Keratinocyte (primary cell): ENCODE data around the gene BCO1. TPM values are rescaled to one million over a fixed set of nuclear protein-coding genes. Genes with fewer than 3 reads are reported as not detected.

ENCODE experiments used
- DNase-seq: peaks from one replicate; pipeline ENCODE4 v3.0.0-alpha.2; 2011; ENCODE audit warnings: low read depth, missing footprints, low spot score
- FAIRE-seq: peaks from 2 replicates; lab custom pipeline; 2011; peaks lifted over from hg19 to GRCh38; lab: Jason Lieb, UNC
- H2AFZ ChIP-seq: 2 replicates; pipeline ENCODE4 v1.6.0; 2012; ENCODE audit warnings: low read length, control low read depth, inconsistent platforms; ENCODE audit not compliant: control insufficient read depth
- H3K27ac ChIP-seq: 2 replicates; pipeline ENCODE4 v1.5.1; 2011; ENCODE audit warnings: low read length; ENCODE audit not compliant: control insufficient read depth, insufficient read depth
- H3K27me3 ChIP-seq: 3 replicates; pipeline ENCODE4 v1.6.0; 2011; ENCODE audit warnings: low read length; ENCODE audit not compliant: control insufficient read depth, insufficient read depth; ENCODE audit errors: extremely low read depth
- H3K36me3 ChIP-seq, 2 experiments: 2 replicates in 1 of 2; 3 replicates in 1 of 2; pipeline ENCODE4 v1.5.1; 2011; ENCODE audit warnings: low read length in 2 of 2, mild to moderate bottlenecking in 1 of 2; ENCODE audit not compliant: control insufficient read depth in 2 of 2, insufficient read depth in 2 of 2; ENCODE audit errors: extremely low read depth in 1 of 2
- H3K4me1 ChIP-seq: 3 replicates; pipeline ENCODE4 v1.5.1; 2011; ENCODE audit warnings: low read length; ENCODE audit not compliant: control insufficient read depth, insufficient read depth; ENCODE audit errors: extremely low read depth
- H3K4me2 ChIP-seq: 3 replicates; pipeline ENCODE4 v1.6.0; 2011; ENCODE audit warnings: low read depth, low read length; ENCODE audit not compliant: control insufficient read depth, insufficient read depth; ENCODE audit errors: extremely low read depth
- H3K4me3 ChIP-seq, 3 experiments: fragments of 200-600 bp in 1 of 3; sonication (generic) in 1 of 3; 2 replicates in 2 of 3; 3 replicates in 1 of 3; pipeline ENCODE4 v1.5.1; 2011 to 2016; ENCODE audit warnings: low read length in 3 of 3, mild to moderate bottlenecking in 3 of 3, control low read depth in 2 of 3, inconsistent platforms in 1 of 3, low read depth in 1 of 3, mixed read lengths in 1 of 3, mixed run types in 1 of 3, moderate library complexity in 1 of 3; ENCODE audit not compliant: control insufficient read depth in 2 of 3, insufficient read depth in 2 of 3; ENCODE audit errors: extremely low read depth in 1 of 3
- H3K79me2 ChIP-seq: 2 replicates; pipeline ENCODE4 v1.6.0; 2012; ENCODE audit warnings: low read length; ENCODE audit not compliant: control insufficient read depth, insufficient read depth
- H3K9ac ChIP-seq: 3 replicates; pipeline ENCODE4 v1.6.0; 2011; ENCODE audit warnings: low read length; ENCODE audit not compliant: control insufficient read depth, insufficient read depth; ENCODE audit errors: extremely low read depth
- H3K9me1 ChIP-seq: 3 replicates; pipeline ENCODE4 v1.6.0; 2011; ENCODE audit warnings: low read length; ENCODE audit not compliant: control insufficient read depth, insufficient read depth; ENCODE audit errors: extremely low read depth
- H3K9me3 ChIP-seq: 2 replicates; pipeline ENCODE4 v1.5.1; 2012; ENCODE audit warnings: low read depth, low read length; ENCODE audit not compliant: control insufficient read depth
- H4K20me1 ChIP-seq: 3 replicates; pipeline ENCODE4 v1.6.0; 2011; ENCODE audit warnings: low read length; ENCODE audit not compliant: control insufficient read depth, insufficient read depth; ENCODE audit errors: extremely low read depth
- EZH2 ChIP-seq: IDR thresholded peaks from one replicate; pipeline ENCODE4 v1.6.1; 2012; ENCODE audit warnings: inconsistent platforms, mild to moderate bottlenecking, low read length, moderate library complexity
- dilution Hi-C: fragments of 300-500 bp; cut with MboI; formaldehyde crosslinking; loops from one replicate; pipeline ENCODE4 v1.7.0; 2020; ENCODE audit warnings: low sequenced_read_pairs; ENCODE audit not compliant: extremely low pct_ligation_motif_present
- polyA plus RNA-seq, 5 experiments: library from polyadenylated mRNA; depleted of rRNA in 3 of 5; stranded (reverse) in 3 of 5; stranded (forward) in 1 of 5; unstranded in 1 of 5; fragments of >200 nt; gene quantifications; 1 replicate in 1 of 5; 2 replicates in 3 of 5; 3 replicates in 1 of 5; pipeline versions ENCODE4 v1.2.1 to v1.2.3, GENCODE V29; 2011 to 2012; ENCODE audit warnings: missing spikeins in 2 of 5, low read depth in 1 of 5, low replicate concordance in 1 of 5
- TF ChIP-seq, protein P1 (sequence below), 3 experiments: IDR thresholded peaks in 1 of 3; conservative IDR thresholded peaks in 1 of 3; optimal IDR thresholded peaks in 1 of 3; 2 replicates in 2 of 3; 3 replicates in 1 of 3; pipeline versions ENCODE3 to v1.5.1; 2011; ENCODE audit warnings: low read length in 3 of 3, mild to moderate bottlenecking in 3 of 3, moderate library complexity in 2 of 3, control low read depth in 1 of 3, inconsistent platforms in 1 of 3; ENCODE audit not compliant: insufficient read depth in 2 of 3; ENCODE audit errors: extremely low read depth in 1 of 3

Gene BCO1
- polyA plus RNA-seq, 1 donor (not counting 4 experiments of a cell fraction or from before 2014, with no cell fraction given) = 0.07 TPM

DNA sequence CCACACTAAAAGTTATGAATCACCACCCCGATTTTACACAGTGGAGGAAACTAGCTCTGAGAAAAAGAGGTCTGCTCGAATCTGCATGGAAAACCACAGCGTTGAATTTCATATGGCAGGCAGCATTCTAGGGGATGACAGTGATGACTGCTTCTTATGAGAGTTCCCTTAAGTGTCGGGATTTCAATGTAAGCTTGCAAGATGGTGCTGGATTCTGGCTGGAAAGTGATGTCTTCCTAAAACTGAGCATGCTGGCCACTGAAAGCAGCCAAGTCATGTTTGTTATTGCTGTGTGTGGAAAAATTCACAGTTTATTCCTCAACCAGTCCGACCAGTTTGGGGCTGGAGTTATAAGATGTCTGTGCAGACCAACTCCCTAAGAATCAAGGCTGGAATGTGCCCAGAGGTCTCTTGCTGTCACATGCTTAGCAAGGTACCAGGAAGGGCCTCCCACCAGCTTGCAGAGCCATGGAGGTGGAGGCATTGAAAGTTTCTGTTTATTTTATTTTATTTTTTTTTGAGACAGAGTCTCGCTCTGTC lies 39.1 kb downstream of the BCO1 start:
- no peaks in the 10 kb centered on the region for H3K36me3 ChIP-seq
- H3K27ac ChIP-seq = no peak overlapping the region
- no peaks in the 10 kb centered on the region for H3K79me2 ChIP-seq
- peaks cover 7% of the 10 kb centered on the region for H3K4me1 ChIP-seq
- TF ChIP-seq EZH2 = no peak
- TF ChIP-seq, protein P1, sequence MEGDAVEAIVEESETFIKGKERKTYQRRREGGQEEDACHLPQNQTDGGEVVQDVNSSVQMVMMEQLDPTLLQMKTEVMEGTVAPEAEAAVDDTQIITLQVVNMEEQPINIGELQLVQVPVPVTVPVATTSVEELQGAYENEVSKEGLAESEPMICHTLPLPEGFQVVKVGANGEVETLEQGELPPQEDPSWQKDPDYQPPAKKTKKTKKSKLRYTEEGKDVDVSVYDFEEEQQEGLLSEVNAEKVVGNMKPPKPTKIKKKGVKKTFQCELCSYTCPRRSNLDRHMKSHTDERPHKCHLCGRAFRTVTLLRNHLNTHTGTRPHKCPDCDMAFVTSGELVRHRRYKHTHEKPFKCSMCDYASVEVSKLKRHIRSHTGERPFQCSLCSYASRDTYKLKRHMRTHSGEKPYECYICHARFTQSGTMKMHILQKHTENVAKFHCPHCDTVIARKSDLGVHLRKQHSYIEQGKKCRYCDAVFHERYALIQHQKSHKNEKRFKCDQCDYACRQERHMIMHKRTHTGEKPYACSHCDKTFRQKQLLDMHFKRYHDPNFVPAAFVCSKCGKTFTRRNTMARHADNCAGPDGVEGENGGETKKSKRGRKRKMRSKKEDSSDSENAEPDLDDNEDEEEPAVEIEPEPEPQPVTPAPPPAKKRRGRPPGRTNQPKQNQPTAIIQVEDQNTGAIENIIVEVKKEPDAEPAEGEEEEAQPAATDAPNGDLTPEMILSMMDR (optimal IDR thresholded peaks at IDR 0.05 in 1 of 3, IDR thresholded peaks at IDR 0.05 in 1 of 3, conservative IDR thresholded peaks at IDR 0.05 in 1 of 3; ENCODE audit: extremely low read depth in 1 of 3, insufficient read depth in 2 of 3, low read length in 3 of 3) = no peak
- FAIRE-seq (no peak), DNase-seq (no peak)
- no peak overlapping the region for H3K9ac ChIP-seq
- dilution Hi-C loops = no loop called here
- peak overlapping the region; percentile 21 for H2AFZ ChIP-seq
- H3K9me3 ChIP-seq = no peaks in the 10 kb centered on the region
- no peak overlapping the region for H3K4me3 ChIP-seq
- H4K20me1 ChIP-seq = no peaks in the 10 kb centered on the region
- peak overlapping the region; percentile 11 for H3K4me2 ChIP-seq
- no peaks in the 10 kb centered on the region for H3K9me1 ChIP-seq
- H3K27me3 ChIP-seq = no peaks in the 10 kb centered on the region

DNA sequence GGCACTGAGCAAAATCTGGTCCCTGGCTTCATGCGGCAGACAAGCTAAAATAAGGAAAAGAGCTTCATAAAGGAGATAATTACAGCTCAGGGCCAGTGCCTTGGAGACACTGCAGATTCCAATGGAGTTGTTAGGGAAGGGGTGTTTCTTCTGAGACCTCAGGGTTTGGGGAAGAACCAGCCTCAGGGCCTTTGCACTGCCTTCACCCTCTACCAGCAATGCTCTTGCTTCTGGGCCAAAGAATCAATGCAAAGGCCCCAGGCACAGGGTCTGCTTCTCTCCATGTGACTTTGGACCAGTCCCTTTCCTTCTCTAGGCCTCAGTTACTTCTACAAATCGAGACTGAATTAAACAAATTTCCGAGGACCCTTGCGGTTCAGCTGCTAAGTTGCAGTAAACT lies 40.0 kb downstream of the BCO1 start:
- Histone ChIP-seq H3K4me1 (peaks cover 7% of the 10 kb centered on the region), H3K9me3 (no peaks in the 10 kb centered on the region), H3K9me1 (no peaks in the 10 kb centered on the region), H3K4me2 (no peak overlapping the region), H3K79me2 (no peaks in the 10 kb centered on the region), H3K9ac (no peak overlapping the region), H3K4me3 (no peak overlapping the region), H4K20me1 (no peaks in the 10 kb centered on the region), H3K27ac (no peak overlapping the region), H3K27me3 (no peaks in the 10 kb centered on the region), H2AFZ (no peak overlapping the region), H3K36me3 (no peaks in the 10 kb centered on the region)
- TF ChIP-seq EZH2 = no peak
- TF ChIP-seq, protein P1 (optimal IDR thresholded peaks at IDR 0.05 in 1 of 3, IDR thresholded peaks at IDR 0.05 in 1 of 3, conservative IDR thresholded peaks at IDR 0.05 in 1 of 3; ENCODE audit: extremely low read depth in 1 of 3, insufficient read depth in 2 of 3, low read length in 3 of 3) = no peak
- DNase-seq (no peak), FAIRE-seq (no peak)
- dilution Hi-C loops = no loop called here
